Regular cardiac myocyte (primary cell): ENCODE data around the gene HUS1B. TPM values are rescaled to one million over a fixed set of nuclear protein-coding genes. Genes with fewer than 3 reads are reported as not detected.

ENCODE experiments used
- total RNA-seq: library from RNA; depleted of rRNA; stranded (reverse); fragments of >200 nt; gene quantifications from 2 replicates; pipeline ENCODE4 v1.2.3, GENCODE V29; 2014

The HUS1B gene
- total RNA-seq, result 0.77 and 1.1 TPM in 2 replicates

DNA sequence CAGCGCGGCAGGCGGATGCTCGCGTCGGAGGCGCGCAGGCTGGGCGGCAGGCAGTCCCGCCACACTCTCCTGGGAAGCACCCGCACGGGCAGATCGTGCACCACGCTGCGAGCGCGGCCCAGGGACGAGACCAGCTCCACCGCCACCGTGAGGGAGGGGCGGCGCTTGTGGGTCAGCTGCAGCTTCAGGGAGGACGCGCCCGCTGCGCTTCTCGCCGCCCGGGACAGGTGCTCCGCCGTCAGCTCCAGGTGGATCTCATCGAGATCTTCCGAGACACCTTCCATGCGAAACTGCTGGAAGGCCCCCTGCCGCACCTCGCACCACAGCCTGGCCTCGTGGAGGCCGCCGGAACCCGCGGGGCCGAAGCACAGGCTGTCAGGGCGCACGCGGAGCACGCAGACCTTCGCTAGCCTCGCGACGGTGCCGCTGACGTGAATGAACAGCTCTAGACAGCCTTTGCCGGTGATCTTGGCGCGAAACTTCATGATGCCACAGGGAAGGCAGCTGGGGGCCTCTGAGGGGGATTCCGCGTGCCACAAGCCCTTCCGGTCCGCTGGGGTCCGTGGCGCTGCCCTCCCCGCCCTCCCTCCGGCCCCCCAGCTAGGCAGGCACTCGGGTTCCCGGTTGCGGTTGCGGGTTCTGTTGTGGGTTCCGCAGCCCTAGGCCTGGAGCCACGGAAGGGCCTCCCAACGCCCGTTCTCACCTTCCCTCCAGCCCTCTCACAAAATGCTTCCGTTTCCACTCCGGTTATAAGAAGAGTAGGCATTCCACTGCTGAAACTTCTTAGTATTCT lies at the start of gene HUS1B:
TSS of gene HUS1B (minus strand) at position 641 of the 793 bp plus-strand sequence. CDS start at position 485, 156 bp downstream.

GRCh38 chr6:692858-693722 lies 36.2 kb upstream of the HUS1B start, which contains the start of gene EXOC2:
TSS of gene EXOC2 (minus strand) at chr6:693139. CDS start at chr6:637818, 55,321 bp downstream.

Other genes starting within 250 kb of the HUS1B start
- gene EXOC2, start 36.0 kb upstream of the HUS1B start, total RNA-seq, result 36.8 and 36.9 TPM in 2 replicates